UCSD-AML1 (cell line): ENCODE results near the gene APEH.

Experiments
- DNase-seq: peaks from one replicate; lab custom pipeline; 2025; ENCODE audit not compliant: unreplicated experiment; lab: John Stamatoyannopoulos, UW

The APEH gene

DNA sequence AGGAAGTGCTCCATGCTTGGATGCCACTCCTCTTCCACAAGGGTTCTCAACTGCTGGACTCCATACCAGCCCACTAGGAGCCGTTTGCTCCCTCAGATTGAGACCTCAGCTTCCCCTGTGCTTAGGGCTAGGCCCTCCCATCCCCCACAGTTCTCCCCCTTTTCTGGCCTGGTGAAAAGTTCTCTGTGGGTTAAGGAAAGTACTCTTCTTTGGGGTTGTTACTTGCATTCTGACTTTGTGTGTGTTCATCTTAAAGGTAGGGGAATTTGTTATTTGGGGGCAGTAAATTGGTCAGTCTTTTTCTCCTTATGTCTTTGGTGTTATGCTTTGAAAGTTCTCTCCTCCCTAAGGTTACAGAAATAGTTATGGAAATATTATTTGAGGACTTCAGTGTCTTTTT lies 24.0 kb upstream of the APEH start:
- no peak for DNase-seq

- no peak for DNase-seq
These were observed 23.5 kb upstream of the APEH start for GRCh38 chr3:49650637-49651036.

DNA sequence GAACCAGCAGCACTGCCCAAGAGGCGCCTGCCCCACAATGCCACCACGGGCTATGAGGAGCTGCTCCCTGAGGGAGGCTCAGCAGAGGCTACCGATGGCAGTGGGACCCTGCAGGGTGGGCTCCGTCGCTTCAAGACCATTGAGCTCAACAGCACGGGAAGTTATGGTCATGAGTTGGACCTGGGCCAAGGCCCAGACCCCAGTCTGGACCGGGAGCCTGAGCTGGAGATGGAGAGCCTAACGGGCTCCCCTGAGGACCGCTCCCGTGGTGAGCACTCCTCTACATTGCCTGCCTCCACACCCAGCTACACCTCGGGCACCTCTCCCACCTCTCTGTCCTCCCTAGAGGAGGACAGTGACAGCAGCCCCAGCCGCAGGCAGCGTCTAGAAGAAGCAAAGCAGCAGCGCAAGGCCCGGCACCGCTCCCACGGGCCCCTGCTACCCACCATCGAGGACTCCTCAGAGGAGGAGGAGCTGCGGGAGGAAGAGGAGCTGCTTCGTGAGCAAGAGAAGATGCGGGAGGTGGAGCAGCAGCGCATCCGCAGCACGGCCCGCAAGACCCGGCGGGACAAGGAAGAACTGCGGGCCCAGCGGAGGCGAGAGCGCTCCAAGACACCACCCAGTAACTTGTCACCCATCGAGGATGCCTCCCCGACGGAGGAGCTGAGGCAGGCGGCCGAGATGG lies 21.8 kb upstream of the APEH start:
- DNase-seq, result no peak

DNA sequence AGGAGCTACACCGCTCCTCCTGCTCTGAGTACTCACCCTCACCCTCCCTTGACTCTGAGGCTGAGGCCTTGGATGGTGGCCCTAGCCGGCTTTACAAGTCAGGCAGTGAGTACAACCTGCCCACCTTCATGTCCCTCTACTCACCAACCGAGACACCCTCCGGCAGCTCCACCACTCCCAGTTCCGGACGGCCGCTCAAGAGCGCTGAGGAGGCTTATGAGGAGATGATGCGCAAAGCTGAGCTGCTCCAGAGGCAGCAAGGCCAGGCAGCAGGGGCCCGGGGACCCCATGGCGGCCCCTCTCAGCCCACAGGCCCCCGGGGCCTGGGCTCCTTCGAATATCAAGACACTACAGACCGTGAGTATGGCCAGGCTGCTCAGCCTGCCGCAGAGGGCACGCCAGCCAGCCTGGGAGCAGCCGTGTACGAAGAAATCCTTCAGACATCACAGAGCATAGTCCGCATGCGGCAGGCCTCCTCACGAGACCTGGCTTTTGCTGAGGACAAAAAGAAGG lies 21.2 kb upstream of the APEH start:
- DNase-seq, result no peak

GRCh38 chr3:49653621-49654020 lies 20.5 kb upstream of the APEH start:
- no peak for DNase-seq

DNA sequence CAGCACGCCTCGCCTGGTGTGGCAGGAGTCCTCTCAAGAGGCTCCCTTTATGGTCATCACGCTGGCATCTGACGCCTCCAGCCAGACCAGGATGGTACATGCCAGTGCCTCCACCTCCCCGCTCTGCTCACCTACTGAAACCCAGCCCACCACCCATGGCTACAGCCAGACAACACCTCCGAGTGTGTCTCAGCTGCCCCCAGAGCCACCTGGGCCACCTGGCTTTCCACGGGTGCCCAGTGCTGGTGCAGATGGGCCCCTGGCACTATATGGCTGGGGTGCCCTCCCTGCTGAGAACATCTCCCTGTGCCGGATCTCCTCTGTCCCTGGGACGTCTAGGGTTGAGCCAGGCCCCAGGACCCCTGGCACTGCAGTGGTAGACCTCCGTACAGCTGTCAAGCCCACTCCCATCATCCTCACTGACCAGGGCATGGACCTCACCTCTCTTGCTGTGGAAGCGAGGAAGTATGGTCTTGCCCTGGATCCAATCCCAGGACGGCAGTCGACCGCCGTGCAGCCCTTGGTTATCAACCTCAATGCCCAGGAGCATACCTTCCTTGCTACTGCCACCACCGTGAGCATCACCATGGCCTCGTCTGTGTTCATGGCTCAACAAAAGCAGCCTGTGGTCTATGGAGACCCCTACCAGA lies 19.9 kb upstream of the APEH start:
- DNase-seq, result no peak

DNA sequence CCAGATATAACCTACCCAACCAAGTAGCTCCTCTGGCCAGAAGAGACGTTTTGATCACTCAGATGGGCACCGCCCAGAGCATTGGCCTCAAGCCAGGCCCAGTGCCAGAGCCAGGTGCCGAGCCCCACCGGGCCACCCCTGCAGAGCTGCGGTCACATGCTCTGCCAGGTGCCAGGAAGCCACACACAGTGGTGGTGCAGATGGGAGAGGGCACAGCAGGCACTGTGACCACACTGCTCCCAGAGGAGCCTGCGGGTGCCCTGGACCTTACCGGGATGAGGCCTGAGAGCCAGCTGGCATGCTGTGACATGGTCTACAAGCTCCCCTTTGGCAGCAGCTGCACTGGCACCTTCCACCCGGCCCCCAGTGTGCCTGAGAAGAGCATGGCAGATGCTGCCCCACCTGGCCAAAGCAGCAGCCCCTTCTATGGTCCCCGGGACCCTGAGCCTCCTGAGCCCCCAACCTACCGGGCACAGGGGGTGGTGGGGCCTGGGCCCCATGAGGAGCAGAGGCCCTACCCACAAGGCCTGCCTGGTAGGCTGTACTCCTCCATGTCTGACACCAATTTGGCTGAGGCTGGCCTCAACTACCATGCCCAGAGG lies 19.1 kb upstream of the APEH start:
- no peak for DNase-seq

- no peak for DNase-seq
These were observed 18.3 kb upstream of the APEH start for GRCh38 chr3:49655731-49656285.

GRCh38 chr3:49656541-49657112 lies 17.5 kb upstream of the APEH start:
- DNase-seq, result peak; percentile 46

DNA sequence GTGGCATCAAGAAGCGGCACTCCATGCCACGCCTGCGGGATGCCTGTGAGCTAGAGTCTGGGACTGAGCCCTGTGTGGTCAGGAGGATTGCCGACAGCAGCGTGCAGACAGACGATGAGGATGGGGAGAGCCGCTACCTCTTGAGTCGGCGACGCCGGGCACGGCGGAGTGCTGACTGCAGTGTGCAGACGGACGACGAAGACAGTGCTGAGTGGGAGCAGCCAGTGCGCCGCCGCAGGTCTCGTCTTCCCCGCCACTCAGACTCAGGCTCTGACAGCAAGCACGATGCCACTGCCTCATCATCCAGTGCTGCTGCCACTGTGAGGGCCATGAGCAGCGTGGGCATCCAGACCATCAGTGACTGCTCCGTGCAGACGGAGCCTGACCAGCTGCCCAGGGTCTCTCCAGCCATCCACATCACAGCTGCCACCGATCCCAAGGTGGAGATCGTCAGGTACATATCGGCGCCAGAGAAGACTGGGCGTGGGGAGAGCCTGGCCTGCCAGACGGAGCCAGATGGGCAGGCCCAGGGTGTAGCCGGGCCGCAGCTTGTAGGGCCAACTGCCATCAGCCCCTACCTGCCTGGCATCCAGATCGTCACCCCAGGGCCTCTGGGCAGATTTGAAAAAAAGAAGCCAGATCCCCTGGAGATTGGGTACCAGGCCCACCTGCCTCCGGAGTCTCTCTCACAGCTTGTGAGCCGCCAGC lies 16.8 kb upstream of the APEH start:
- DNase-seq, result no peak

DNA sequence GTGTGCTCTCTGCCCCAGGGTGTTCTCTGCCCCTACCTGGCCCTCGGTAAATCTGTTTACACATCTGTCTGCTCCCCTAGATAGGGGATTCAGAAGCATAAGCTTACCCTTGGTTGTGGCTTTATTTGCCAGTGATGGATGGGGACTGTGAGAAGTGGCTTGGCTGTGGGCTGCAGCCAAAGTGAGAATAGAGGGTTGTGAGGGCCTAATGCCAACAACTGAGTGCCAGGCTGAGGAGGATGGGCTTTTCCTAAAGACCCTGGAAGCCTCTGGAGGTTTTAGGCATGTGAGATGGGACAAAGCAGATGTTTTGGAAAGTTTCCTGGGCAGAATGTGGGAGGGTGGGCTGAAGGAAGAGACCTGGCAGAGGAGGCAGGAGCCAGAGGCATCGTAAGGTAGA lies 15.4 kb upstream of the APEH start:
- no peak for DNase-seq

GRCh38 chr3:49659756-49660155 lies 14.4 kb upstream of the APEH start:
- DNase-seq, result no peak

- DNase-seq, result no peak
These were observed 12.9 kb upstream of the APEH start for GRCh38 chr3:49661281-49661680.

DNA sequence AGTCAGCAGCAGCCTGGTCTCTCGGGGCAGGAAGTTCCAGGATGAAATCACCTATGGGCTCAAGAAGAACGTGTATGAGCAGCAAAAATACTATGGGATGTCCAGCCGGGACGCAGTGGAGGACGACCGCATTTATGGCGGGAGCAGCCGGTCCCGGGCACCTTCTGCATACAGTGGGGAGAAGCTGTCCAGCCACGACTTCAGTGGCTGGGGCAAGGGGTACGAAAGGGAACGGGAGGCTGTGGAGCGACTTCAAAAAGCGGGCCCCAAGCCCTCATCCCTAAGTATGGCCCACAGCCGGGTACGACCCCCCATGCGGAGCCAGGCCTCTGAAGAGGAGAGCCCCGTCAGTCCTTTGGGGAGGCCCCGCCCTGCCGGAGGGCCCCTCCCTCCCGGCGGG lies 12.1 kb upstream of the APEH start:
- no peak for DNase-seq

DNA sequence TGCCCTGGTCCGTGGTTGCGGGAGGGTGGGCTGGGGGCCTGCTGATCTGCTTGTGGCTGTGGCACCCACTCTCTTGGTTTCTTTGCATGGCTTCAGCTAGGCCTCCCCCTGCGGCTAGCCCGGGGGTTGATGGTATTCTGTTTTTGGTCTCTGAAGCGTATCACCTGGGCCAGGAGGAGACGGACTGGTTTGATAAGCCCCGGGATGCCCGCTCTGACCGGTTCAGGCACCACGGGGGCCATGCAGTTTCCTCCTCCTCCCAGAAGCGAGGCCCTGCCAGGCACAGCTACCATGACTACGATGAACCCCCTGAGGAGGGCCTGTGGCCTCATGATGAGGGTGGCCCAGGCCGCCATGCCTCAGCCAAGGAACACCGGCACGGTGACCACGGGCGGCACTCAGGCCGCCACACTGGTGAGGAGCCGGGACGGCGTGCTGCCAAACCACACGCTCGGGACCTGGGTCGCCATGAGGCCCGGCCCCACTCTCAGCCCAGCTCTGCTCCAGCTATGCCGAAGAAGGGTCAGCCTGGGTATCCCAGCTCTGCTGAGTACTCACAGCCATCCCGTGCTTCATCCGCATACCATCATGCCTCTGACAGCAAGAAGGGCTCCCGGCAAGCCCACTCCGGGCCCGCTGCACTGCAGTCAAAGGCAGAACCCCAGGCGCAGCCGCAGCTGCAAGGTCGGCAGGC lies 11.3 kb upstream of the APEH start:
- DNase-seq, result no peak

DNA sequence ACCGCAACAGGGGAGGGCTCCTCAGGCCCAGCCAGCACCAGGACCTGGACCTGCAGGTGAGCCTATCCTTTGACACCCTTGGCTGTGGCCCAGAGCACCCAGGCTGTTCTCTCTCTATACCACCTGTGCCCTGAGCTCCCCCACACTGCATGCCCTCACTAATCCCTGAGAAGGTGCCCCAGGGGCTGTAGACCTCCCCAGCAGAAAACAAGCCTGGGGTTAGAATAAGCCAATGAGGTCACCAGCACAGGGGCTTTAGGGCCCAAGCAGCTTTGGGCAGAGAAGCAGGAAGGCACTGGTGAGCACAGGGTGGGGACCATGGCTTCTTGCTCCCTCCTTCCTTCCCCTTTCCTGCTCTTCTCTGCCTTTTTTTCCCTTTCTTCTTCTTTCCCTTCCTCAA lies 10.3 kb upstream of the APEH start:
- no peak for DNase-seq

DNA sequence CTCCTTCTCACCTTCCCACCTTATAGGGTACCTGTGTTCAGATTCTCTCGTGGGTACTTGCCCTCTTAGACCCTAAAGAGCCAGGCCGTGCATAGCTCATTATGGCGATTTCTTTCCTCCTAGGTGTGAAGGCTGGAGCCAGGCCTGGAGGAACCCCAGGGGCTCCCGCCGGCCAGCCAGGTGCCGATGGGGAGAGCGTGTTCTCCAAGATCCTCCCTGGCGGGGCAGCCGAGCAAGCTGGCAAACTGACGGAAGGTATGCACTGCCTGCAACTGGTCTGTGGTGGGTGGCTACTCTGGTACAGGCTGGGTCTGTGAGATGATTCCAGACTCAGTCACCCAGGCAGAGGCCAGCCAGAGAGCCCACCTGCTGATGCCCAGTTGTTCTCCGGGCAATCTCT lies 9.9 kb upstream of the APEH start:
- DNase-seq, result no peak

- DNase-seq, result peak; percentile 33
These were observed 8.2 kb upstream of the APEH start for GRCh38 chr3:49665822-49666519.

DNA sequence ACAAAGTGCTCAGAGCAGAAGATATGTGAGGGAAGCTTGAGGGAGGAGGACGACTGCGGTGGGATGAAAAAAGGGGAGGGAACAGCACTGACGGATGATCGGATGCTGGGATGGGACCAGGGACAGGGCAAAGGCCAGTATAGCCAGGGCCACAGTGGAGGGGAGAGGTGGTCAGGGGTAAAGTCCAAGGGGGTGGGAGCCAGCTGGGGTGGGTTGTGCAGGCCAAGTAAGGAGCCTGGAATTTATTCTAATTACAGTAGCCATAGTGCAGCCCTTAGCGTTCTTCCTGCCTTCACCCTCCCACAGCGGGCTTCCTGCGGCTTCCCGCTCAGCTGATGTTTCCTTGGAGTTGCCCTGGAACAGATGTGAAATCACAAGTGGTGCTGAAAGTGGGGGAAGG lies 7.6 kb upstream of the APEH start:
- DNase-seq, result no peak
